HEK293 (cell line): ENCODE data around the gene ADAMTS19.

Source experiments
- CTCF ChIA-PET: fragments of 350-600 bp; formaldehyde crosslinking; extraction: SDS; loops from one replicate; lab custom pipeline; 2021; ENCODE audit warnings: antibody characterized with exemption; lab: Yijun Ruan, JAX
- POLR2A ChIA-PET: fragments of 300-600 bp; formaldehyde crosslinking; extraction: SDS; loops from one replicate; lab custom pipeline; 2020; ENCODE audit warnings: antibody characterized with exemption, inconsistent platforms; lab: Yijun Ruan, JAX
- H3K27ac ChIP-seq: fragments of 200-500 bp; sonication (Bioruptor generic); 2 replicates; pipeline ENCODE4 v1.5.1; 2014; ENCODE audit warnings: low read depth, low read length, control low read depth, inconsistent platforms; ENCODE audit errors: extremely low read depth
- H3K36me3 ChIP-seq, 2 experiments: fragments of 200-500 bp in 1 of 2; sonication (Bioruptor generic) in 1 of 2; 1 replicate in 1 of 2; 2 replicates in 1 of 2; pipeline ENCODE4 v1.5.1; 2014 to 2017; ENCODE audit warnings: inconsistent platforms in 2 of 2, low read length in 2 of 2; ENCODE audit not compliant: control insufficient read depth in 2 of 2, insufficient read depth in 1 of 2
- H3K4me1 ChIP-seq: fragments of 200-500 bp; sonication (Bioruptor generic); 2 replicates; pipeline ENCODE4 v1.5.1; 2014; ENCODE audit warnings: mild to moderate bottlenecking, low read length, inconsistent platforms; ENCODE audit not compliant: control insufficient read depth, insufficient read depth
- H3K4me3 ChIP-seq: 2 replicates; pipeline ENCODE4 v1.5.1; 2011; ENCODE audit warnings: low read depth, mild to moderate bottlenecking, control low read depth, low read length, moderate library complexity
- H3K9me3 ChIP-seq: fragments of 200-500 bp; sonication (Bioruptor generic); 2 replicates; pipeline ENCODE4 v1.5.1; 2014; ENCODE audit warnings: low read depth, low read length, inconsistent platforms; ENCODE audit not compliant: control insufficient read depth, insufficient read depth
- GLIS2 ChIP-seq: fragments of 450-650 bp; formaldehyde crosslinking; IDR thresholded peaks from 2 replicates; pipeline ENCODE4 v1.5.1; 2016; ENCODE audit warnings: missing biosample characterization, missing genetic modification characterization
- HOXC10 ChIP-seq: sonication (generic); formaldehyde crosslinking; IDR thresholded peaks from 2 replicates; pipeline ENCODE4 v1.8.1; 2023; ENCODE audit warnings: mild to moderate bottlenecking, missing genetic modification reagents
- IKZF3 ChIP-seq: fragments of 450-650 bp; IDR thresholded peaks from 2 replicates; pipeline ENCODE4 v1.5.0; 2018; ENCODE audit warnings: missing biosample characterization, mild to moderate bottlenecking, missing genetic modification characterization, moderate library complexity
- ZBTB17 ChIP-seq: fragments of 450-650 bp; formaldehyde crosslinking; IDR thresholded peaks from 2 replicates; pipeline ENCODE4 v1.5.1; 2016; ENCODE audit warnings: missing biosample characterization, missing genetic modification characterization
- ZBTB20 ChIP-seq: fragments of 450-650 bp; formaldehyde crosslinking; IDR thresholded peaks from 2 replicates; pipeline ENCODE4 v1.5.1; 2016; ENCODE audit warnings: missing biosample characterization, missing genetic modification characterization
- ZBTB6 ChIP-seq: fragments of 450-650 bp; formaldehyde crosslinking; IDR thresholded peaks from 2 replicates; pipeline ENCODE4 v1.5.1; 2017; ENCODE audit warnings: missing biosample characterization, missing genetic modification characterization
- ZFP37 ChIP-seq: fragments of 450-650 bp; formaldehyde crosslinking; IDR thresholded peaks from 2 replicates; pipeline ENCODE4 v1.5.1; 2016; ENCODE audit warnings: missing biosample characterization, missing genetic modification characterization
- ZIC2 ChIP-seq: fragments of 450-650 bp; formaldehyde crosslinking; IDR thresholded peaks from 2 replicates; pipeline ENCODE4 v1.5.1; 2016; ENCODE audit warnings: missing biosample characterization, missing genetic modification characterization
- ZNF423 ChIP-seq: fragments of 450-650 bp; formaldehyde crosslinking; IDR thresholded peaks from 2 replicates; pipeline ENCODE4 v1.5.1; 2016; ENCODE audit warnings: missing biosample characterization, missing genetic modification characterization
- ZNF501 ChIP-seq: fragments of 450-650 bp; formaldehyde crosslinking; IDR thresholded peaks from 2 replicates; pipeline ENCODE4 v1.5.1; 2016; ENCODE audit warnings: missing biosample characterization, missing genetic modification characterization
- ZNF510 ChIP-seq: fragments of 450-650 bp; formaldehyde crosslinking; IDR thresholded peaks from 2 replicates; pipeline ENCODE4 v1.5.1; 2018; ENCODE audit warnings: mild to moderate bottlenecking, missing genetic modification characterization, missing biosample characterization; ENCODE audit not compliant: insufficient replicate concordance
- ZNF530 ChIP-seq: fragments of 450-650 bp; formaldehyde crosslinking; IDR thresholded peaks from 2 replicates; pipeline ENCODE4 v1.5.1; 2016; ENCODE audit warnings: low read depth, missing biosample characterization, missing genetic modification characterization
- ZNF560 ChIP-seq: fragments of 450-650 bp; formaldehyde crosslinking; IDR thresholded peaks from 2 replicates; pipeline ENCODE4 v1.5.1; 2017; ENCODE audit warnings: missing biosample characterization, missing genetic modification characterization, borderline replicate concordance
- ZNF596 ChIP-seq: fragments of 450-650 bp; IDR thresholded peaks from 2 replicates; pipeline ENCODE4 v1.5.0; 2018; ENCODE audit warnings: missing biosample characterization, mild to moderate bottlenecking, missing genetic modification characterization, moderate library complexity
- ZNF600 ChIP-seq: fragments of 450-650 bp; formaldehyde crosslinking; IDR thresholded peaks from 2 replicates; pipeline ENCODE4 v1.5.1; 2016; ENCODE audit warnings: missing biosample characterization, missing genetic modification characterization
- ZNF654 ChIP-seq: fragments of 450-650 bp; formaldehyde crosslinking; IDR thresholded peaks from 2 replicates; pipeline ENCODE4 v1.5.1; 2016; ENCODE audit warnings: low read depth, missing biosample characterization, missing genetic modification characterization
- ZNF660 ChIP-seq: fragments of 450-650 bp; IDR thresholded peaks from 2 replicates; pipeline ENCODE4 v1.5.1; 2018; ENCODE audit warnings: missing biosample characterization, mild to moderate bottlenecking, missing genetic modification characterization
- ZNF76 ChIP-seq: fragments of 450-650 bp; formaldehyde crosslinking; IDR thresholded peaks from 2 replicates; pipeline ENCODE4; 2016; ENCODE audit warnings: low read depth, missing biosample characterization, missing genetic modification characterization, borderline replicate concordance
- TF ChIP-seq, protein P1 (sequence below): fragments of 450-650 bp; formaldehyde crosslinking; IDR thresholded peaks from 2 replicates; pipeline ENCODE4 v1.5.1; 2017; ENCODE audit warnings: missing biosample characterization, missing genetic modification characterization
- TF ChIP-seq, protein P2 (sequence below): fragments of 450-650 bp; formaldehyde crosslinking; conservative IDR thresholded peaks from 2 replicates; pipeline ENCODE4 v1.5.1; 2016; ENCODE audit warnings: low read depth, missing biosample characterization, missing genetic modification characterization
- TF ChIP-seq, protein P3 (sequence below): fragments of 450-650 bp; formaldehyde crosslinking; IDR thresholded peaks from 2 replicates; pipeline ENCODE4 v1.5.1; 2016; ENCODE audit warnings: missing biosample characterization, missing genetic modification characterization
- TF ChIP-seq, protein P4 (sequence below): fragments of 450-650 bp; formaldehyde crosslinking; optimal IDR thresholded peaks from 2 replicates; pipeline ENCODE3; 2016; ENCODE audit warnings: missing biosample characterization, mild to moderate bottlenecking, missing genetic modification characterization

ADAMTS19 gene

GRCh38 chr5:129459450-129459776 lies 685 bp upstream of the ADAMTS19 start (continued):
- TF ChIP-seq, protein P1, sequence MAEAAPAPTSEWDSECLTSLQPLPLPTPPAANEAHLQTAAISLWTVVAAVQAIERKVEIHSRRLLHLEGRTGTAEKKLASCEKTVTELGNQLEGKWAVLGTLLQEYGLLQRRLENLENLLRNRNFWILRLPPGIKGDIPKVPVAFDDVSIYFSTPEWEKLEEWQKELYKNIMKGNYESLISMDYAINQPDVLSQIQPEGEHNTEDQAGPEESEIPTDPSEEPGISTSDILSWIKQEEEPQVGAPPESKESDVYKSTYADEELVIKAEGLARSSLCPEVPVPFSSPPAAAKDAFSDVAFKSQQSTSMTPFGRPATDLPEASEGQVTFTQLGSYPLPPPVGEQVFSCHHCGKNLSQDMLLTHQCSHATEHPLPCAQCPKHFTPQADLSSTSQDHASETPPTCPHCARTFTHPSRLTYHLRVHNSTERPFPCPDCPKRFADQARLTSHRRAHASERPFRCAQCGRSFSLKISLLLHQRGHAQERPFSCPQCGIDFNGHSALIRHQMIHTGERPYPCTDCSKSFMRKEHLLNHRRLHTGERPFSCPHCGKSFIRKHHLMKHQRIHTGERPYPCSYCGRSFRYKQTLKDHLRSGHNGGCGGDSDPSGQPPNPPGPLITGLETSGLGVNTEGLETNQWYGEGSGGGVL = no peak
- TF ChIP-seq HOXC10 (CRISPR knock-in tag) (no peak), ZBTB6 (tag by site-specific recombination) (no peak), ZNF560 (no peak)

DNA sequence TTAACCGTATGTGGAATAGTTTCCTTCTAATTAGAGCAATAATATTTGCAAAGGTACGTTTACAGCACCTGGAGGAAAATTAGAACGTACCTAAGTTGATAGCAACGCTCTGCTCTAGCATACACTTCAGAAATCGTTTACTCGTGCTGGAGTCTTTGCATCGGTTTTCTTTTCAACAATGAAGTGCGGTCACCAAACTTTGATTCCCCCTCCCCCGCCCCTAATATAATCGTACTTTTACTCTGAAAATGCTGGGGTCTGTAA lies 506 bp downstream of the ADAMTS19 start:
- ChIA-PET CTCF (interaction anchor here (1.1 kb wide), 1 partner anchor 16 kb away, joined by 3 read pairs; no protein-coding TSS in a partner anchor), POLR2A (interaction anchor here (0.7 to 1.0 kb wide), 2 partner anchors 19 to 58 kb away, joined by 3 to 9 read pairs; no protein-coding TSS in a partner anchor)
- Histone ChIP-seq H3K4me3 (peak overlapping the region; percentile 57), H3K9me3 (no peaks in the 10 kb centered on the region), H3K36me3 (no peaks in the 10 kb centered on the region), H3K27ac (peak overlapping the region; percentile 79; the same call in 1 of the 2 replicates), H3K4me1 (0 out of 2 replicates have a peak, but pooled peaks cover 2% of the 10 kb centered on the region)
- TF ChIP-seq ZNF530 (no peak), ZNF501 (tag by site-specific recombination) (0 out of 2 replicates have a peak, but pooled peaks have one; percentile 3), ZBTB17 (tag by site-specific recombination) (peak; percentile 69; the same call in 1 of the 2 replicates), ZNF76 (tag by site-specific recombination) (peak; percentile 7; the same call in 1 of the 2 replicates)

GRCh38 chr5:129460936-129461710 lies 1.0 kb downstream of the ADAMTS19 start:
- POLR2A ChIA-PET = interaction anchor here (0.7 to 1.0 kb wide), 2 partner anchors 19 to 59 kb away, joined by 3 to 9 read pairs; no protein-coding TSS in a partner anchor
- Histone ChIP-seq H3K36me3 (no peaks in the 10 kb centered on the region), H3K4me1 (0 out of 2 replicates have a peak, but pooled peaks cover 2% of the 10 kb centered on the region), H3K27ac (peak overlapping the region; percentile 79), H3K9me3 (no peaks in the 10 kb centered on the region), H3K4me3 (peak overlapping the region; percentile 57)
- CTCF ChIA-PET = interaction anchor here (0.7 to 1.4 kb wide), 5 partner anchors 14 to 555 kb away, joined by 3 to 4 read pairs (median 3); no protein-coding TSS in a partner anchor
- TF ChIP-seq ZNF654 (tag by site-specific recombination) (peak; percentile 24; the same call in 1 of the 2 replicates), ZNF510 (tag by site-specific recombination) (no peak), ZNF660 (peak; percentile 67; the same call in 1 of the 2 replicates), ZNF423 (tag by site-specific recombination) (0 out of 2 replicates have a peak, but pooled peaks have one; percentile 15), ZNF596 (no peak), IKZF3 (tag by site-specific recombination) (0 out of 2 replicates have a peak, but pooled peaks have one; percentile 9), ZNF76 (tag by site-specific recombination) (peak; percentile 68; the same call in 1 of the 2 replicates), ZNF600 (tag by site-specific recombination) (peak; percentile 78; the same call in 1 of the 2 replicates), GLIS2 (tag by site-specific recombination) (peak; percentile 87; the same call in 1 of the 2 replicates), ZFP37 (tag by site-specific recombination) (no peak), ZBTB20 (peak; percentile 76; the same call in 1 of the 2 replicates), ZIC2 (tag by site-specific recombination) (peak; percentile 38; the same call in 1 of the 2 replicates)
- TF ChIP-seq, protein P2, sequence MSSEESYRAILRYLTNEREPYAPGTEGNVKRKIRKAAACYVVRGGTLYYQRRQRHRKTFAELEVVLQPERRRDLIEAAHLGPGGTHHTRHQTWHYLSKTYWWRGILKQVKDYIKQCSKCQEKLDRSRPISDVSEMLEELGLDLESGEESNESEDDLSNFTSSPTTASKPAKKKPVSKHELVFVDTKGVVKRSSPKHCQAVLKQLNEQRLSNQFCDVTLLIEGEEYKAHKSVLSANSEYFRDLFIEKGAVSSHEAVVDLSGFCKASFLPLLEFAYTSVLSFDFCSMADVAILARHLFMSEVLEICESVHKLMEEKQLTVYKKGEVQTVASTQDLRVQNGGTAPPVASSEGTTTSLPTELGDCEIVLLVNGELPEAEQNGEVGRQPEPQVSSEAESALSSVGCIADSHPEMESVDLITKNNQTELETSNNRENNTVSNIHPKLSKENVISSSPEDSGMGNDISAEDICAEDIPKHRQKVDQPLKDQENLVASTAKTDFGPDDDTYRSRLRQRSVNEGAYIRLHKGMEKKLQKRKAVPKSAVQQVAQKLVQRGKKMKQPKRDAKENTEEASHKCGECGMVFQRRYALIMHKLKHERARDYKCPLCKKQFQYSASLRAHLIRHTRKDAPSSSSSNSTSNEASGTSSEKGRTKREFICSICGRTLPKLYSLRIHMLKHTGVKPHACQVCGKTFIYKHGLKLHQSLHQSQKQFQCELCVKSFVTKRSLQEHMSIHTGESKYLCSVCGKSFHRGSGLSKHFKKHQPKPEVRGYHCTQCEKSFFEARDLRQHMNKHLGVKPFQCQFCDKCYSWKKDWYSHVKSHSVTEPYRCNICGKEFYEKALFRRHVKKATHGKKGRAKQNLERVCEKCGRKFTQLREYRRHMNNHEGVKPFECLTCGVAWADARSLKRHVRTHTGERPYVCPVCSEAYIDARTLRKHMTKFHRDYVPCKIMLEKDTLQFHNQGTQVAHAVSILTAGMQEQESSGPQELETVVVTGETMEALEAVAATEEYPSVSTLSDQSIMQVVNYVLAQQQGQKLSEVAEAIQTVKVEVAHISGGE (tag by site-specific recombination) = peak; percentile 61
- TF ChIP-seq, protein P3, sequence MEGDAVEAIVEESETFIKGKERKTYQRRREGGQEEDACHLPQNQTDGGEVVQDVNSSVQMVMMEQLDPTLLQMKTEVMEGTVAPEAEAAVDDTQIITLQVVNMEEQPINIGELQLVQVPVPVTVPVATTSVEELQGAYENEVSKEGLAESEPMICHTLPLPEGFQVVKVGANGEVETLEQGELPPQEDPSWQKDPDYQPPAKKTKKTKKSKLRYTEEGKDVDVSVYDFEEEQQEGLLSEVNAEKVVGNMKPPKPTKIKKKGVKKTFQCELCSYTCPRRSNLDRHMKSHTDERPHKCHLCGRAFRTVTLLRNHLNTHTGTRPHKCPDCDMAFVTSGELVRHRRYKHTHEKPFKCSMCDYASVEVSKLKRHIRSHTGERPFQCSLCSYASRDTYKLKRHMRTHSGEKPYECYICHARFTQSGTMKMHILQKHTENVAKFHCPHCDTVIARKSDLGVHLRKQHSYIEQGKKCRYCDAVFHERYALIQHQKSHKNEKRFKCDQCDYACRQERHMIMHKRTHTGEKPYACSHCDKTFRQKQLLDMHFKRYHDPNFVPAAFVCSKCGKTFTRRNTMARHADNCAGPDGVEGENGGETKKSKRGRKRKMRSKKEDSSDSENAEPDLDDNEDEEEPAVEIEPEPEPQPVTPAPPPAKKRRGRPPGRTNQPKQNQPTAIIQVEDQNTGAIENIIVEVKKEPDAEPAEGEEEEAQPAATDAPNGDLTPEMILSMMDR = peak; percentile 94
- TF ChIP-seq, protein P4, sequence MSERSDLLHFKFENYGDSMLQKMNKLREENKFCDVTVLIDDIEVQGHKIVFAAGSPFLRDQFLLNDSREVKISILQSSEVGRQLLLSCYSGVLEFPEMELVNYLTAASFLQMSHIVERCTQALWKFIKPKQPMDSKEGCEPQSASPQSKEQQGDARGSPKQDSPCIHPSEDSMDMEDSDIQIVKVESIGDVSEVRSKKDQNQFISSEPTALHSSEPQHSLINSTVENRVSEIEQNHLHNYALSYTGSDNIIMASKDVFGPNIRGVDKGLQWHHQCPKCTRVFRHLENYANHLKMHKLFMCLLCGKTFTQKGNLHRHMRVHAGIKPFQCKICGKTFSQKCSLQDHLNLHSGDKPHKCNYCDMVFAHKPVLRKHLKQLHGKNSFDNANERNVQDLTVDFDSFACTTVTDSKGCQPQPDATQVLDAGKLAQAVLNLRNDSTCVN = peak; percentile 51
